ENCODE measurements around the gene PACSIN1.

PACSIN1 gene

DNA sequence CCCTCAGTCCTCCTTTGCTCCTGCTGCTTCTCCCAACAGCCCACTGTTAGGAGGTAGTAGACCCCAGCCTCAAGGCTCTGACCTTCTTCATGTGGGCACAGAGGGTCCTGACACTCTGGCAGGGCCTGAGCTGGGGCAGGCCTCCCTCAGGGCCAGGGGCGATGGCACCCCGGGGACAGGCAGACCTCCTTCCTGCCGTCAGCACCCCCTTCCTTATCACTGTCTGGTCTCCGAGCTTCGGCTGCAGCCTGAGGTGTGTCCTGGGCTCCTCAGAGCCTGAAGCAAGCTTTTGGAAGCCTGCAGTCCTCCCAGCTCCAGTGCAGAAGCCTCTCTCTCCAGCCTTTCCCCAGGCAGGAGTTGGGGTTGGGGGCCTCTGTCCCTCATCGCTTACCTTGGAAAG lies 68.3 kb downstream of the PACSIN1 start:
- H3K4me3 ChIP-seq (ENCODE audit: low read depth, low read length) = no peak overlapping the region
- TF ChIP-seq CTCF (IDR thresholded peaks at IDR 0.05; ENCODE audit: low read depth, low read length, missing control alignments) = no peak
- DNase-seq (ENCODE audit: low read depth) = no peak

DNA sequence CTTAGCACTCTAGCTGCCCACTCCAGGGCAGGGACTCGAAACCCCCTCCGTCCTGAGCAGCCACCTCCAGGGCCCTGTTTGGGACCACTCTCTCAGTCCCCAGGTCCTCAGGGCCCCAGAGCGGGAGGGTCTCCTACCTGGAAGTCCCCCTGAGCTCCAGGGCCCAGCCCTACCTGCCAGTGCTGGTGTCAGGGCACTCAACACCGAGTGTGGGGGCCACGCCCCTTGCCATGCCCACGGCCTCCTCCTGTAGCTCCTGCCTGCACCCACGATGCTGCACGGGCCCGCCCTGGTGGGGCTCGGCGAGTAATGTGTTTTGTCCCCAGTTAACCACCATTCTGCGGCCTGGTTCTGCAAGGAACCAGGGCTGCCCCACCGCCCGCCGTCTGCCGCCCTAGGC lies 68.8 kb downstream of the PACSIN1 start:
- no peak overlapping the region for H3K4me3 ChIP-seq (ENCODE audit: low read depth, low read length)
- no peak for DNase-seq (ENCODE audit: low read depth)
- TF ChIP-seq CTCF (IDR thresholded peaks at IDR 0.05; ENCODE audit: low read depth, low read length, missing control alignments) = no peak

- H3K4me3 ChIP-seq (ENCODE audit: low read depth, low read length) = no peak overlapping the region
- DNase-seq (ENCODE audit: low read depth) = no peak
- no peak for TF ChIP-seq CTCF (IDR thresholded peaks at IDR 0.05; ENCODE audit: low read depth, low read length, missing control alignments)
These were observed 69.3 kb downstream of the PACSIN1 start for GRCh38 chr6:34535199-34535598.

DNA sequence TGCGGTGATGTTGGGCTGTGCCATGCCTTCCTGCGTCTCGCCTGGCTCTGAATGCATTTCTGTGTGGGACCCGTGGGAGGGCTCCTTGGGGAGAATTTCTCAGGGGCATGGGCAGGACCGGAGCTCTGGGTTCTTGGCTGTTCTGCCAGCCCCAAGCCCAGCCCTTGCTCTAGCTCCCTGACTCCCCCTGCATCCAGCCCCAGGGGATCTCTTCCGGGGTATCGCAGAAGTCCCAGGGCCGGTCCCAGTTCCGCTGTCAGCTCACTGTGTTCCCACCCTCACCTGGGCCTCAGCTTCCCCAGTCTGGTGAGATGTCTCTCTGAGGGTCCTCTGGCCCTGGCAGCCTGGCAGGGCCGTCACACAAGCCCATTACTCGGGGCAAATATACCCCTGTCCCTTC lies 69.8 kb downstream of the PACSIN1 start:
- H3K4me3 ChIP-seq (ENCODE audit: low read depth, low read length) = no peak overlapping the region
- no peak for TF ChIP-seq CTCF (IDR thresholded peaks at IDR 0.05; ENCODE audit: low read depth, low read length, missing control alignments)
- no peak for DNase-seq (ENCODE audit: low read depth)

DNA sequence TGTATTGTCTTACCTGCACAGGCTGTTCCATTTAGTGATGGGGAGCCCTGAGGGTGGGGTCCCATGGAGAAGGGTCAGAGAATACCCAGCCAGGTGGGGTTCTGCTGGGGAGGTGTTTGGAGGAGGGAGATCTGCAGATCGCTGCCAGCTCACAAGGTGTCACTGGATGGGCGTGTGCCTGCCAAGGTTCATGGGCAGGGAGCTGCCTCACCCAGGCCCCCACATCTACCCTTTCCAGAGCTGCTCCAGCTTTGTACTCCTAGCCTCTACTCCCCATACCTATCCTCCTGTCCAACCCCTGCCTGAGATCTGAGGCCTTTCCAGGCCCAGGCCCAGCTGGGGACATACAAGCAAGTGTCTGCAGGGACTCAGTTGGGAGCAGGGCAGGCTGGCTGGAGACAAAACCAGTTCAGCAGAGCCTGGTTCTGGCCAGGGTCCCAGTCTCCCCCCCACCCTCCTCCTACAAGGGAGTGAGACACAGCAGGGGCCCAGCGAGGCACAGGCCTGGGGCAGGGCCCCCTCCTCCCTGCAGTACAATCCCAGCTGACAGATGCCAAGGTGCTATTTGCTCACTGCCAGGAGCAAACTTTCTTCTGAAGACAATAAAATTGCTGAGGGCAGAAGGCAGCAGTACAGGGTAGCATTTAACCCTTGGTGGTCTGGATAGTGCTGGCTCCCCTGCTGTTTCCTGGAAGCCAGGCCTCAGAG lies 70.5 kb downstream of the PACSIN1 start:
- H3K4me3 ChIP-seq (ENCODE audit: low read depth, low read length) = no peak overlapping the region
- DNase-seq (ENCODE audit: low read depth) = no peak
- no peak for TF ChIP-seq CTCF (IDR thresholded peaks at IDR 0.05; ENCODE audit: low read depth, low read length, missing control alignments)

- H3K4me3 ChIP-seq (ENCODE audit: low read depth, low read length) = no peak overlapping the region
- no peak for DNase-seq (ENCODE audit: low read depth)
- TF ChIP-seq CTCF (IDR thresholded peaks at IDR 0.05; ENCODE audit: low read depth, low read length, missing control alignments) = no peak
These were observed 71.3 kb downstream of the PACSIN1 start for GRCh38 chr6:34536959-34537848.

Measured in GM12864 (cell line).